CD14-positive monocyte (primary cell): ENCODE data around the gene LIPK. TPM values are rescaled to one million over a fixed set of nuclear protein-coding genes. Genes with fewer than 3 reads are reported as not detected.
A peak's percentile ranks its signal among the peaks of the same experiment; 100 is the strongest.

Experiments
- DNase-seq, 3 donors: peaks; one replicate each; pipeline ENCODE4 v3.0.0-alpha.2; 2011 to 2022
- H2AFZ ChIP-seq: 2 replicates; pipeline ENCODE4 v1.6.0; 2012; ENCODE audit warnings: mild to moderate bottlenecking, low read depth, low read length, inconsistent platforms; ENCODE audit not compliant: insufficient read depth, poor library complexity, severe bottlenecking
- H3K27ac ChIP-seq, 2 donors: 1 replicate in 1 of 2; 2 replicates in 1 of 2; pipeline ENCODE4 v1.5.1; 2012 to 2013; ENCODE audit warnings: low read length in 2 of 2, control low read depth in 1 of 2, inconsistent platforms in 1 of 2, low read depth in 1 of 2, mild to moderate bottlenecking in 1 of 2
- H3K27me3 ChIP-seq, 2 donors: one replicate each; pipeline versions ENCODE4 v1.6.0 to v1.6.1; 2011 to 2013; ENCODE audit warnings: low read length in 2 of 2; ENCODE audit not compliant: control insufficient read depth in 2 of 2, insufficient read depth in 2 of 2
- H3K36me3 ChIP-seq, 2 donors: replicated peaks in 1 of 2; 1 replicate in 1 of 2; 2 replicates in 1 of 2; pipeline versions ENCODE4 v1.5.1 to v1.6.1; 2012 to 2013; ENCODE audit warnings: low read length in 2 of 2, control low read depth in 1 of 2, inconsistent platforms in 1 of 2, mild to moderate bottlenecking in 1 of 2; ENCODE audit not compliant: insufficient read depth in 2 of 2, control insufficient read depth in 1 of 2
- H3K4me1 ChIP-seq, 2 donors: 1 replicate in 1 of 2; 2 replicates in 1 of 2; pipeline versions ENCODE4 v1.5.1 to v1.6.1; 2012 to 2013; ENCODE audit warnings: low read length in 2 of 2, control low read depth in 1 of 2, inconsistent platforms in 1 of 2, mild to moderate bottlenecking in 1 of 2, moderate library complexity in 1 of 2; ENCODE audit not compliant: insufficient read depth in 2 of 2, control insufficient read depth in 1 of 2
- H3K4me2 ChIP-seq: replicated peaks from 2 replicates; pipeline ENCODE3; 2012; ENCODE audit warnings: low read length, moderate library complexity, mild to moderate bottlenecking; ENCODE audit not compliant: poor library complexity, severe bottlenecking; ENCODE audit errors: extremely low read depth
- H3K4me3 ChIP-seq, 3 experiments: fragments of 200-600 bp in 1 of 3; sonication (generic) in 1 of 3; replicated peaks in 1 of 3; 1 replicate in 2 of 3; 2 replicates in 1 of 3; pipeline ENCODE4 v1.5.1; 2011 to 2013; ENCODE audit warnings: low read length in 3 of 3, mild to moderate bottlenecking in 3 of 3, control low read depth in 2 of 3, low read depth in 2 of 3, inconsistent platforms in 1 of 3, moderate library complexity in 1 of 3
- H3K79me2 ChIP-seq: 2 replicates; pipeline ENCODE4 v1.6.0; 2012; ENCODE audit warnings: mild to moderate bottlenecking, control low read depth, inconsistent platforms, low read length, moderate library complexity; ENCODE audit not compliant: insufficient read depth
- H3K9ac ChIP-seq: 2 replicates; pipeline ENCODE4 v1.6.0; 2017; ENCODE audit warnings: low read length, mild to moderate bottlenecking; ENCODE audit not compliant: insufficient read depth, poor library complexity, severe bottlenecking
- H3K9me3 ChIP-seq, 2 donors: replicated peaks in 1 of 2; 1 replicate in 1 of 2; 2 replicates in 1 of 2; pipeline versions ENCODE4 v1.5.1 to v1.6.1; 2012 to 2013; ENCODE audit warnings: low read length in 2 of 2, control low read depth in 1 of 2; ENCODE audit not compliant: control insufficient read depth in 1 of 2, insufficient read depth in 1 of 2
- H4K20me1 ChIP-seq: 2 replicates; pipeline ENCODE4 v1.6.0; 2012; ENCODE audit warnings: mild to moderate bottlenecking, low read length, control low read depth, moderate library complexity; ENCODE audit not compliant: insufficient read depth
- H3K27ac Mint-ChIP-seq, 7 donors: one replicate each; pipeline ENCODE4 v1.8.0; 2020; ENCODE audit warnings: mild to moderate bottlenecking in 7 of 7, mixed read lengths in 7 of 7, moderate library complexity in 6 of 7, inconsistent platforms in 2 of 7
- H3K27me3 Mint-ChIP-seq, 3 donors: one replicate each; pipeline ENCODE4 v1.8.0; 2021 to 2022; ENCODE audit warnings: low read depth in 3 of 3, mild to moderate bottlenecking in 3 of 3, mixed read lengths in 3 of 3, moderate library complexity in 3 of 3, inconsistent platforms in 1 of 3
- H3K36me3 Mint-ChIP-seq, 2 donors: one replicate each; pipeline ENCODE4 v1.8.0; 2020; ENCODE audit warnings: mixed read lengths in 2 of 2, inconsistent platforms in 1 of 2, mild to moderate bottlenecking in 1 of 2
- H3K4me1 Mint-ChIP-seq: one replicate; pipeline ENCODE4 v1.8.0; 2020; ENCODE audit warnings: mild to moderate bottlenecking, mixed read lengths
- H3K4me3 Mint-ChIP-seq, 2 donors: one replicate each; pipeline ENCODE4 v1.8.0; 2020; ENCODE audit warnings: mild to moderate bottlenecking in 2 of 2, mixed read lengths in 2 of 2, moderate library complexity in 1 of 2
- H3K9me3 Mint-ChIP-seq, 7 donors: one replicate each; pipeline ENCODE4 v1.8.0; 2020 to 2022; ENCODE audit warnings: mixed read lengths in 7 of 7, mild to moderate bottlenecking in 6 of 7, moderate library complexity in 6 of 7, inconsistent platforms in 2 of 7
- WGBS: methylation state at CpG from one replicate; pipeline ENCODE4 v1.1.5; 2013; ENCODE audit warnings: missing lambda C conversion rate; ENCODE audit not compliant: insufficient coverage; 5-methylcytosine and 5-hydroxymethylcytosine counted together
- intact Hi-C, 2 donors: fragments of 100-400 bp; cut with micrococcal nuclease; formaldehyde crosslinking; loops; one replicate each; pipeline versions ENCODE4 v1.15.0 to v1.15.1; 2023
- polyA plus RNA-seq, 3 donors: library from polyadenylated mRNA; depleted of rRNA in 1 of 3; unstranded in 2 of 3; stranded (reverse) in 1 of 3; fragments of 300-500 nt in 2 of 3; fragments of >200 nt in 1 of 3; fragmentation: Illumina TruSeq in 2 of 3; gene quantifications; 1 replicate in 2 of 3; 2 replicates in 1 of 3; pipeline ENCODE4 v1.2.3, GENCODE V29; 2012 to 2021
- TF ChIP-seq, protein P1 (sequence below): fragments of 200-600 bp; IDR thresholded peaks from one replicate; pipeline ENCODE4 v1.8.0; 2022; ENCODE audit warnings: antibody characterized with exemption, mild to moderate bottlenecking

The LIPK gene
- polyA plus RNA-seq, 3 donors, result not detected

DNA sequence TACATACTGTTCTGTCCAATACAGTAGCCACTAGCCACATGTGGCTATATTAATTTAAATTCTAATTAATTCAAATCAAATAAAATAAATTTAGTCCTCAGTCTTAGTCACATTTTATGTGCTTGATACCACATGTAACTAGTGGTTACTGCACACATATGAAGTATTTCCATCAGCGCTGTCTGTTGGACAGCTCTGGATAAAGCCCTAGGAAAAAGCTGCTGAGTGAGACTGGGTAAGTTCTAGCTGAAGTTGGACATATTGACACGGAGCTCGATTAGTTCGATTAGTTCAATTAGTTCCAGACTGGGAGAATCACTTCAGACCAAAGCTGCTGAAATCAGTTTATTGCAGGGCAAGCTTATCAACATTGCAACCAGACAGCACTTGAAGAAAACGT is 81.4 kb downstream of the LIPK start:
- H3K4me3 Mint-ChIP-seq, result no peak overlapping the region
- peaks cover 2 to 6% (median 2%) of the 10 kb centered on the region in 3 donors for H3K27me3 Mint-ChIP-seq
- 97% methylated on average over 5 of the region's 5 CpGs for WGBS
- Histone ChIP-seq H2AFZ (no peak overlapping the region), H3K27me3 (peaks cover 0 to 8% of the 10 kb centered on the region in 2 donors), H3K9ac (no peak overlapping the region), H3K79me2 (no peaks in the 10 kb centered on the region), H3K36me3 (no peaks in the 10 kb centered on the region), H3K9me3 (no peaks in the 10 kb centered on the region), H3K27ac (no peak overlapping the region), H3K4me1 (peaks cover 17% of the 10 kb centered on the region in 2 donors), H3K4me2 (no peak overlapping the region), H4K20me1 (no peaks in the 10 kb centered on the region), H3K4me3 (no peak overlapping the region)
- no peaks in the 10 kb centered on the region for H3K9me3 Mint-ChIP-seq
- DNase-seq, result no peak
- no peak overlapping the region for H3K27ac Mint-ChIP-seq
- TF ChIP-seq, protein P1, sequence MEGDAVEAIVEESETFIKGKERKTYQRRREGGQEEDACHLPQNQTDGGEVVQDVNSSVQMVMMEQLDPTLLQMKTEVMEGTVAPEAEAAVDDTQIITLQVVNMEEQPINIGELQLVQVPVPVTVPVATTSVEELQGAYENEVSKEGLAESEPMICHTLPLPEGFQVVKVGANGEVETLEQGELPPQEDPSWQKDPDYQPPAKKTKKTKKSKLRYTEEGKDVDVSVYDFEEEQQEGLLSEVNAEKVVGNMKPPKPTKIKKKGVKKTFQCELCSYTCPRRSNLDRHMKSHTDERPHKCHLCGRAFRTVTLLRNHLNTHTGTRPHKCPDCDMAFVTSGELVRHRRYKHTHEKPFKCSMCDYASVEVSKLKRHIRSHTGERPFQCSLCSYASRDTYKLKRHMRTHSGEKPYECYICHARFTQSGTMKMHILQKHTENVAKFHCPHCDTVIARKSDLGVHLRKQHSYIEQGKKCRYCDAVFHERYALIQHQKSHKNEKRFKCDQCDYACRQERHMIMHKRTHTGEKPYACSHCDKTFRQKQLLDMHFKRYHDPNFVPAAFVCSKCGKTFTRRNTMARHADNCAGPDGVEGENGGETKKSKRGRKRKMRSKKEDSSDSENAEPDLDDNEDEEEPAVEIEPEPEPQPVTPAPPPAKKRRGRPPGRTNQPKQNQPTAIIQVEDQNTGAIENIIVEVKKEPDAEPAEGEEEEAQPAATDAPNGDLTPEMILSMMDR, result no peak
- intact Hi-C loops, result no loop called here
- H3K4me1 Mint-ChIP-seq, result peaks cover 18% of the 10 kb centered on the region
- peaks cover 0 to 2% of the 10 kb centered on the region in 2 donors for H3K36me3 Mint-ChIP-seq

DNA sequence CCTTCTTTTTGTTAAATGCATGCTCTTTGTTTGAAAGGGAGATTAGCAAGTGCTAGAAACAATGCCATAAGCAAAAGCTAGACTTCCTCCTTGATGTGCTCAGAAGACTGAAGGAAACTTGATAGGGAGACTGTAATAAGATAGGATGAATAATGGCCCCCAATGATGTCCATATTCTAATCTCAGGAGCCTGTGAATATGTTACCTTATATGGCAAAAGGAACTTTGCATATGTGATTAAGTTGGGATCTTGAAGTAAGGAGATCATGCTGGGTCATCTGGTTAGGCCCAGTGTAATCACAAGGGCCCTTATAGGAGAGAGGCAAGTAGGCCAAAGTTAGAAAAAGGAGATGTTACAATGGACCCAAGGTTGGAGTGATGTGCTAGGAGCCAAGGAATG is 82.9 kb downstream of the LIPK start:
- H3K36me3 Mint-ChIP-seq, result peaks cover 0 to 3% of the 10 kb centered on the region in 2 donors

More for the DNA sequence above, 82.9 kb downstream of the LIPK start:
- H3K27ac ChIP-seq, result no peak overlapping the region
- H3K4me2 ChIP-seq, result no peak overlapping the region
- no peak overlapping the region for H2AFZ ChIP-seq
- TF ChIP-seq, protein P1, result no peak
- H3K9ac ChIP-seq, result no peak overlapping the region
- Mint-ChIP-seq H3K4me3 (no peak overlapping the region), H3K27me3 (peaks cover 2 to 6% (median 2%) of the 10 kb centered on the region in 3 donors), H3K9me3 (no peaks in the 10 kb centered on the region), H3K27ac (peak overlapping the region in 2 of 7 donors; percentile 43 to 50), H3K4me1 (peaks cover 30% of the 10 kb centered on the region)
- H3K79me2 ChIP-seq, result no peaks in the 10 kb centered on the region
- no peaks in the 10 kb centered on the region for H3K9me3 ChIP-seq
- H3K4me3 ChIP-seq, result no peak overlapping the region
- H3K36me3 ChIP-seq, result no peaks in the 10 kb centered on the region
- DNase-seq, result no peak
- H4K20me1 ChIP-seq, result no peaks in the 10 kb centered on the region
- intact Hi-C loops, result no loop called here
- peaks cover 27 to 31% of the 10 kb centered on the region in 2 donors for H3K4me1 ChIP-seq
- peaks cover 0 to 8% of the 10 kb centered on the region in 2 donors for H3K27me3 ChIP-seq
